ENCODE measurements around the gene SLC9A5.

DNA sequence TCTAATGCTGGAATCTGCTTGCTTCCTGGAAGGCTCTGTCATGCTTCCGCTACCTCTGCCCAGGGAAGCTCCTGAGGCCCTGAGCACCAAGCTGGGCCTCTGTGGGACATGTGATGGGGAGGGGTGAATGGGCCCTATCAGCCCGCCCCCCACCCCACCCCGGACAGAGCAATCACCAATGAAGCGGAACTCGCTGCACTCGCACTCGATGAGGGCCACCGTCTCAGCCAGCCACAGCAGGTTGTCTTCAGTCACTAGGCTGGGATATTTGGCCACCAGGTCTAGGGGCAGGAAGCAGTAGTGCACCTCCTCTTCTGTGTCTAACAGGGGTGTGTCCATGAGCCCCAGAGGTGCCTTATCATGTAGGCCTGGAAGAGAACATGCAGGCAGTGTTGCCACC is 54.2 kb downstream of the SLC9A5 start:
- TF ChIP-seq RARB (CRISPR knock-in tag; IDR thresholded peaks at IDR 0.05) (no peak), ZFP30 (CRISPR knock-in tag; IDR thresholded peaks at IDR 0.05) (no peak)

All from SK-N-SH treated with all-trans-retinoic acid at 6 μM for 48 hours (cell line).